HL-60 (cell line): ENCODE results near the gene GCNT1.
"Not testable (repeated sequence)": the region's sequence is repeated elsewhere in the genome, so short reads cannot be mapped to it uniquely, and the experiment has no call there.

ENCODE experiments used
- CTCF ChIP-seq: IDR thresholded peaks from one replicate; pipeline ENCODE4 v1.5.1; 2011; ENCODE audit warnings: low read length, control low read depth, inconsistent platforms; ENCODE audit not compliant: insufficient read depth
- GABPA ChIP-seq: IDR thresholded peaks from 2 replicates; pipeline ENCODE4 v1.6.1; 2012; ENCODE audit warnings: low read depth
- POLR2AphosphoS5 ChIP-seq: IDR thresholded peaks from 2 replicates; pipeline ENCODE4 v1.6.1; 2012; ENCODE audit warnings: low read depth
- REST ChIP-seq: IDR thresholded peaks from 2 replicates; pipeline ENCODE4 v1.6.1; 2012; ENCODE audit warnings: low read depth; ENCODE audit not compliant: insufficient replicate concordance

- not testable (repeated sequence) for TF ChIP-seq POLR2AphosphoS5, CTCF, REST, GABPA
These were observed 34.5 kb downstream of the GCNT1 start for GRCh38 chr9:76493496-76493895.
